Islet of Langerhans (tissue), 1 donor: ENCODE data around the gene TSPAN4.

ENCODE experiments used
- FAIRE-seq: peaks from one replicate; lab custom pipeline; 2011; peaks lifted over from hg19 to GRCh38; lab: Jason Lieb, UNC

TSPAN4 gene

GRCh38 chr11:842370-843002 is at the start of gene TSPAN4, which contains the start of gene POLR2L:
TSS of gene TSPAN4 (plus strand) at chr11:842852. CDS start at chr11:850305, 7,453 bp downstream.
TSS of gene POLR2L (minus strand) at chr11:842529. CDS start at chr11:842508, 21 bp downstream.
- FAIRE-seq, result no peak

GRCh38 chr11:792873-793272 is 49.8 kb upstream of the TSPAN4 start:
- no peak for FAIRE-seq

- FAIRE-seq, result no peak
Measured at GRCh38 chr11:793556-793955, 49.1 kb upstream of the TSPAN4 start.

- FAIRE-seq, result no peak
Measured at GRCh38 chr11:794013-794765, 48.5 kb upstream of the TSPAN4 start.

GRCh38 chr11:794766-795633 is 47.7 kb upstream of the TSPAN4 start:
- FAIRE-seq, result no peak

GRCh38 chr11:795634-796564 is 46.8 kb upstream of the TSPAN4 start:
- FAIRE-seq, result no peak

GRCh38 chr11:796565-797295 is 45.9 kb upstream of the TSPAN4 start:
- no peak for FAIRE-seq

GRCh38 chr11:797296-798092 is 45.2 kb upstream of the TSPAN4 start:
- no peak for FAIRE-seq

- no peak for FAIRE-seq
Measured at GRCh38 chr11:798093-798713, 44.4 kb upstream of the TSPAN4 start, which contains the start of gene SLC25A22. TSS of gene SLC25A22 (minus strand) at chr11:798281. CDS start at chr11:795006, 3,275 bp downstream.

GRCh38 chr11:799641-800316 is 42.9 kb upstream of the TSPAN4 start:
- FAIRE-seq, result no peak

- no peak for FAIRE-seq
Measured at GRCh38 chr11:800473-800872, 42.2 kb upstream of the TSPAN4 start.

- no peak for FAIRE-seq
Measured at GRCh38 chr11:801097-801780, 41.4 kb upstream of the TSPAN4 start.

- no peak for FAIRE-seq
Measured at GRCh38 chr11:802018-802617, 40.5 kb upstream of the TSPAN4 start.

- FAIRE-seq, result no peak
Measured at GRCh38 chr11:802693-803466, 39.8 kb upstream of the TSPAN4 start.

GRCh38 chr11:803467-803742 is 39.2 kb upstream of the TSPAN4 start:
- FAIRE-seq, result no peak

- no peak for FAIRE-seq
Measured at GRCh38 chr11:803770-804598, 38.7 kb upstream of the TSPAN4 start.

GRCh38 chr11:804599-804964 is 38.1 kb upstream of the TSPAN4 start:
- FAIRE-seq, result no peak
